Body of pancreas (tissue), 4 donors: ENCODE measurements around the gene TSPAN31. TPM values are rescaled to one million over a fixed set of nuclear protein-coding genes. Genes with fewer than 3 reads are reported as not detected.

ENCODE experiments used
- ATAC-seq: fragments of 150-250 bp; one replicate; pipeline ENCODE4 v1.9.1; 2016
- DNase-seq, 4 donors: peaks; one replicate each; pipeline ENCODE4 v3.0.0-alpha.2; 2019
- H3K27ac ChIP-seq, 4 donors: fragments of 200-600 bp; sonication (generic); 1 replicate in 3 of 4; 2 replicates in 1 of 4; pipeline versions ENCODE4 v1.5.1 to v1.6.1; 2016 to 2019; ENCODE audit warnings: mild to moderate bottlenecking in 1 of 4, mixed read lengths in 1 of 4, moderate library complexity in 1 of 4
- H3K27me3 ChIP-seq, 2 donors: fragments of 200-600 bp; sonication (generic); one replicate each; pipeline ENCODE4 v1.6.0; 2016; ENCODE audit warnings: mild to moderate bottlenecking in 1 of 2
- H3K36me3 ChIP-seq, 2 donors: fragments of 200-600 bp; sonication (generic); replicated peaks in 1 of 2; 2 replicates each; pipeline ENCODE4 v1.5.1; 2016; ENCODE audit warnings: low read depth in 2 of 2; ENCODE audit not compliant: insufficient read depth in 1 of 2
- H3K4me1 ChIP-seq: fragments of 200-600 bp; sonication (generic); one replicate; pipeline ENCODE4 v1.6.0; 2016
- H3K4me3 ChIP-seq, 2 donors: fragments of 200-600 bp; sonication (generic); 1 replicate in 1 of 2; 2 replicates in 1 of 2; pipeline ENCODE4 v1.5.1; 2016 to 2019
- H3K9me3 ChIP-seq, 3 donors: fragments of 200-600 bp; sonication (generic); 1 replicate in 2 of 3; 2 replicates in 1 of 3; pipeline ENCODE4 v1.5.1; 2016
- POLR2A ChIP-seq, 3 donors: fragments of 450-650 bp; IDR thresholded peaks; one replicate each; pipeline ENCODE4 v1.6.1; 2016; ENCODE audit warnings: antibody characterized with exemption in 3 of 3, mild to moderate bottlenecking in 2 of 3
- WGBS, 2 donors: methylation state at CpG; one replicate each; pipeline ENCODE4 v1.1.5; 2017; 5-methylcytosine and 5-hydroxymethylcytosine counted together
- intact Hi-C: fragments of 100-400 bp; cut with DNase I; formaldehyde crosslinking; loops from one replicate; pipeline ENCODE4 v1.15.1; 2023
- total RNA-seq, 2 donors: library from RNA; depleted of rRNA; stranded (reverse); fragments of >200 nt; gene quantifications; one replicate each; pipeline ENCODE4 v1.1.0, GENCODE V29; 2016
- TF ChIP-seq, protein P1 (sequence below), 7 experiments: fragments of 450-650 bp in 4 of 7; fragments of 200-600 bp in 3 of 7; sonication (generic) in 3 of 7; IDR thresholded peaks; one replicate each; pipeline ENCODE4 v1.5.1; 2016 to 2019; ENCODE audit warnings: antibody characterized with exemption in 7 of 7

The TSPAN31 gene
- total RNA-seq, 2 donors from 2014 or later = 33.7 to 36.9 TPM

DNA sequence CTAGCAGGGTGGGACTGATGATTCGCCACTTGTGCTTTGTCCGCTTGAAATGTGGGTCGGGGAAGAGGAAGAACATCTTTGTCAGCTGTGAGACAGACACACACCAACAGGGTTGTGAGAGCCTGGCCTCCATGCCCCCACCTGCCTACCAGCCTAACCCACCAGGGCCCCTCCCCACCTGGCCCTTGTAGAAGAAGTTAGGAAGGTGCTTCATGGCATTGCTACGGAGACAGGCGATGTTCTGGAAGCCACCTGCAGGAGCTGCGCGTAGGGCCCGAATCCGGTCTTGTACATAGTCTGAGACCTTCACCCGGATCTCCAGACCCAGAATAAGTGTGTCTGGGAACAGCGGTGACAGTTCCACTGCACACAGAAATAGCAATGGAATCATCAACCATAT is 24.8 kb downstream of the TSPAN31 start:
- intact Hi-C loops = no loop called here
- peaks cover 53% of the 10 kb centered on the region for H3K4me1 ChIP-seq
- peaks cover 0 to 6% of the 10 kb centered on the region in 2 donors for H3K36me3 ChIP-seq
- H3K9me3 ChIP-seq = no peaks in the 10 kb centered on the region
- H3K4me3 ChIP-seq = no peak overlapping the region
- DNase-seq = no peak
- H3K27me3 ChIP-seq = no peaks in the 10 kb centered on the region
- no peak for TF ChIP-seq POLR2A (IDR thresholded peaks at IDR 0.05)
- TF ChIP-seq, protein P1, sequence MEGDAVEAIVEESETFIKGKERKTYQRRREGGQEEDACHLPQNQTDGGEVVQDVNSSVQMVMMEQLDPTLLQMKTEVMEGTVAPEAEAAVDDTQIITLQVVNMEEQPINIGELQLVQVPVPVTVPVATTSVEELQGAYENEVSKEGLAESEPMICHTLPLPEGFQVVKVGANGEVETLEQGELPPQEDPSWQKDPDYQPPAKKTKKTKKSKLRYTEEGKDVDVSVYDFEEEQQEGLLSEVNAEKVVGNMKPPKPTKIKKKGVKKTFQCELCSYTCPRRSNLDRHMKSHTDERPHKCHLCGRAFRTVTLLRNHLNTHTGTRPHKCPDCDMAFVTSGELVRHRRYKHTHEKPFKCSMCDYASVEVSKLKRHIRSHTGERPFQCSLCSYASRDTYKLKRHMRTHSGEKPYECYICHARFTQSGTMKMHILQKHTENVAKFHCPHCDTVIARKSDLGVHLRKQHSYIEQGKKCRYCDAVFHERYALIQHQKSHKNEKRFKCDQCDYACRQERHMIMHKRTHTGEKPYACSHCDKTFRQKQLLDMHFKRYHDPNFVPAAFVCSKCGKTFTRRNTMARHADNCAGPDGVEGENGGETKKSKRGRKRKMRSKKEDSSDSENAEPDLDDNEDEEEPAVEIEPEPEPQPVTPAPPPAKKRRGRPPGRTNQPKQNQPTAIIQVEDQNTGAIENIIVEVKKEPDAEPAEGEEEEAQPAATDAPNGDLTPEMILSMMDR (IDR thresholded peaks at IDR 0.05) = no peak
- no peak overlapping the region for H3K27ac ChIP-seq
- no peak for ATAC-seq
- 89 to 94% methylated on average over 10 to 11 of the region's 11 CpGs for WGBS, 2 donors

DNA sequence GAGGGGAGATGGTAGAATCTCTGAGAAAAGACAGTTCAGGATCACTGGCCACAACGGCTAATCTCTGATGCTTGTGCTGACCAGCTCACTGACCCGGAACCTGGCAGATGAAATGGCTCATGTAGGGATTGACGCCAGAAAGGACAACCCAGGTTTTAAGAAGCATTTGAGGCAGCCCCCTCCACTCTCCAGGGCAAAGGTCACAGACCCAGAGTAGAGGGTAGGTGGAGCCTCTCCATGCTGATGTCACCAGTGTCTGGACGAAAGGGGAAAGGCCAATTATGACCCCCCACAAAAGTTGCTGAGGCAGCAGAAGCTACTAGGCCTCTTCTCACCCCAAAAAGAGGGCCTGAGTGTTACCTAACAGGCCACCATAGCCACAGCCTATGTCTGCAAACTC is 25.9 kb downstream of the TSPAN31 start:
- TF ChIP-seq POLR2A (IDR thresholded peaks at IDR 0.05) = no peak
- TF ChIP-seq, protein P1 (IDR thresholded peaks at IDR 0.05) = no peak
- Histone ChIP-seq H3K9me3 (no peaks in the 10 kb centered on the region), H3K4me1 (peaks cover 46% of the 10 kb centered on the region), H3K4me3 (no peak overlapping the region), H3K27ac (no peak overlapping the region), H3K36me3 (peaks cover 0 to 6% of the 10 kb centered on the region in 2 donors), H3K27me3 (no peaks in the 10 kb centered on the region)
- ATAC-seq (no peak), DNase-seq (no peak)
- 75 to 78% methylated on average over 3 to 4 of the region's 4 CpGs for WGBS, 2 donors
- intact Hi-C loops = no loop called here

GRCh38 chr12:57771236-57771872 is 26.5 kb downstream of the TSPAN31 start:
- no peaks in the 10 kb centered on the region for H3K9me3 ChIP-seq
- ATAC-seq (peak; percentile 76), DNase-seq (peak; percentile 85 to 93 (median 90))
- peak overlapping the region; percentile 32 to 69 for H3K4me3 ChIP-seq
- H3K27ac ChIP-seq = peak overlapping the region; percentile 78 to 95 (median 90)
- intact Hi-C loops = no loop called here
- H3K27me3 ChIP-seq = no peaks in the 10 kb centered on the region
- peaks cover 46% of the 10 kb centered on the region for H3K4me1 ChIP-seq
- 1% methylated on average over 16 of the region's 16 CpGs for WGBS, 2 donors
- no peak for TF ChIP-seq POLR2A (IDR thresholded peaks at IDR 0.05)
- TF ChIP-seq, protein P1 (IDR thresholded peaks at IDR 0.05) = no peak
- peaks cover 0 to 6% of the 10 kb centered on the region in 2 donors for H3K36me3 ChIP-seq

GRCh38 chr12:57771873-57772428 is 27.1 kb downstream of the TSPAN31 start, which contains the start of gene METTL1:
TSS of gene METTL1 (minus strand) at chr12:57772105. CDS start at chr12:57772083, 22 bp downstream.
- Histone ChIP-seq H3K27me3 (no peaks in the 10 kb centered on the region), H3K27ac (peak within 1 kb of the TSS; percentile 78 to 95 (median 90)), H3K4me1 (peaks cover 40% of the 10 kb centered on the region), H3K36me3 (peaks cover 0 to 6% of the 10 kb centered on the region in 2 donors), H3K4me3 (peak within 1 kb of the TSS; percentile 32 to 69), H3K9me3 (no peaks in the 10 kb centered on the region)
- DNase-seq (peak; percentile 94 to 97 (median 96)), ATAC-seq (peak; percentile 95)
- intact Hi-C loops = no loop called here
- TF ChIP-seq, protein P1 (IDR thresholded peaks at IDR 0.05) = peak in 2 of 7 experiments; percentile 6 to 17
- TF ChIP-seq POLR2A (IDR thresholded peaks at IDR 0.05) = peak; percentile 42 to 89 (median 82)
- 0% methylated on average over 22 to 28 of the region's 28 CpGs for WGBS, 2 donors
